HCT116 (cell line): ENCODE results near the gene POMGNT1. TPM values are rescaled to one million over a fixed set of nuclear protein-coding genes. Genes with fewer than 3 reads are reported as not detected.
"Not testable (repeated sequence)": the region's sequence is repeated elsewhere in the genome, so short reads cannot be mapped to it uniquely, and the experiment has no call there.

Experiments
- ATAC-seq: fragments of 200-7000 bp; cut with Tn5 transposase; 2 replicates; pipeline ENCODE4 v1.9.1; 2020; ENCODE audit warnings: mild to moderate bottlenecking, moderate library complexity
- BruUV-seq: library from RNA; stranded (reverse); fragments of 400-500 nt; replicated peaks from 2 replicates; lab custom pipeline; 2021; lab: Mats Ljungman, UMichigan
- CTCF ChIA-PET: fragments of 300-600 bp; sonication (Branson Sonifier 250); formaldehyde crosslinking; loops from one replicate; lab custom pipeline; 2021; ENCODE audit warnings: antibody characterized with exemption; lab: Charles Lee
- POLR2A ChIA-PET: fragments of 300-600, 350-600 bp; sonication (Branson Sonifier 250); formaldehyde crosslinking; loops from one replicate; lab custom pipeline; 2021; ENCODE audit warnings: antibody characterized with exemption; lab: Charles Lee
- RAD21 ChIA-PET, 2 experiments: fragments of 300-600 bp; sonication (Branson Sonifier 250); formaldehyde crosslinking; loops; one replicate each; lab custom pipeline; 2023; ENCODE audit warnings: low total read pairs in 2 of 2; ENCODE audit not compliant: uncharacterized antibody in 2 of 2, unreplicated experiment in 2 of 2, low non-redundant PET in 1 of 2; lab: Charles Lee
- DNase-seq: peaks from one replicate; pipeline ENCODE4 v3.0.0-alpha.2; 2010; ENCODE audit warnings: low read depth, low spot score
- H2AFZ ChIP-seq: fragments of 200-600 bp; shearing (Covaris generic), sonication (generic); 2 replicates; pipeline ENCODE4 v1.6.1; 2017; ENCODE audit warnings: low read depth, mixed run types, mixed read lengths, antibody characterized with exemption, low read length; ENCODE audit not compliant: poor library complexity, severe bottlenecking
- H3K27ac ChIP-seq: 2 replicates; pipeline ENCODE4 v1.5.1; 2012; ENCODE audit warnings: low read depth, low read length
- H3K27me3 ChIP-seq: fragments of 200-600 bp; sonication (generic); 2 replicates; pipeline ENCODE4 v1.6.1; 2016; ENCODE audit warnings: mixed run types, low read length, mixed read lengths; ENCODE audit not compliant: insufficient read depth
- H3K36me3 ChIP-seq, 2 experiments: fragments of 200-500 bp in 1 of 2; fragments of 200-600 bp in 1 of 2; sonication (Bioruptor generic) in 1 of 2; sonication (generic) in 1 of 2; 2 replicates each; pipeline versions ENCODE4 v1.5.1 to v1.6.1; 2014 to 2016; ENCODE audit warnings: low read length in 2 of 2, inconsistent platforms in 1 of 2, mixed read lengths in 1 of 2, mixed run types in 1 of 2; ENCODE audit not compliant: insufficient read depth in 2 of 2, control insufficient read depth in 1 of 2
- H3K4me1 ChIP-seq, 2 experiments: fragments of 200-600 bp in 1 of 2; sonication (generic) in 1 of 2; 2 replicates each; pipeline versions ENCODE4 v1.5.1 to v1.6.1; 2012 to 2017; ENCODE audit warnings: low read length in 2 of 2, inconsistent platforms in 1 of 2, mild to moderate bottlenecking in 1 of 2, mixed read lengths in 1 of 2, mixed run types in 1 of 2, moderate library complexity in 1 of 2; ENCODE audit not compliant: insufficient read depth in 2 of 2, control insufficient read depth in 1 of 2
- H3K4me2 ChIP-seq: fragments of 200-600 bp; sonication (generic); 2 replicates; pipeline ENCODE4 v1.6.1; 2017; ENCODE audit warnings: mixed run types, low read length, mixed read lengths
- H3K4me3 ChIP-seq, 2 experiments: fragments of 200-600 bp in 1 of 2; sonication (generic) in 1 of 2; replicated peaks in 1 of 2; 2 replicates each; pipeline ENCODE4 v1.5.1; 2011 to 2016; ENCODE audit warnings: low read length in 2 of 2, control low read depth in 1 of 2, low read depth in 1 of 2, mild to moderate bottlenecking in 1 of 2, mixed read lengths in 1 of 2, mixed run types in 1 of 2
- H3K79me2 ChIP-seq: fragments of 200-600 bp; sonication (generic); 2 replicates; pipeline ENCODE4 v1.6.1; 2017; ENCODE audit warnings: mild to moderate bottlenecking, mixed run types, low read length, moderate library complexity, mixed read lengths; ENCODE audit not compliant: insufficient read depth
- H3K9ac ChIP-seq: fragments of 200-600 bp; sonication (generic); 2 replicates; pipeline ENCODE4 v1.6.1; 2016; ENCODE audit warnings: low read length, mixed read lengths
- H3K9me2 ChIP-seq: fragments of 200-600 bp; sonication (generic), shearing (Covaris generic); 2 replicates; pipeline ENCODE4 v1.6.1; 2017; ENCODE audit warnings: mixed run types, mild to moderate bottlenecking, moderate library complexity; ENCODE audit not compliant: insufficient read depth
- H3K9me3 ChIP-seq, 2 experiments: fragments of 200-500 bp in 1 of 2; fragments of 200-600 bp in 1 of 2; sonication (Bioruptor generic) in 1 of 2; sonication (generic) in 1 of 2; 2 replicates each; pipeline ENCODE4 v1.6.1; 2014 to 2017; ENCODE audit warnings: low read length in 2 of 2, mixed read lengths in 2 of 2, inconsistent platforms in 1 of 2, low read depth in 1 of 2, mild to moderate bottlenecking in 1 of 2, mixed run types in 1 of 2, moderate library complexity in 1 of 2; ENCODE audit not compliant: control insufficient read depth in 1 of 2, insufficient read depth in 1 of 2
- H4K20me1 ChIP-seq: fragments of 200-600 bp; sonication (generic), shearing (Covaris generic); 2 replicates; pipeline ENCODE4 v1.6.1; 2017; ENCODE audit warnings: mixed run types, mild to moderate bottlenecking, moderate library complexity; ENCODE audit not compliant: insufficient read depth
- CBX3 ChIP-seq: IDR thresholded peaks from 2 replicates; pipeline ENCODE4 v1.6.1; 2012; ENCODE audit warnings: low read depth
- CEBPB ChIP-seq: IDR thresholded peaks from 2 replicates; pipeline ENCODE4 v1.6.1; 2012; ENCODE audit warnings: low read depth
- EZH2phosphoT487 ChIP-seq: fragments of 200-600 bp; IDR thresholded peaks from 2 replicates; pipeline ENCODE4 v1.6.1; 2018; ENCODE audit warnings: antibody characterized with exemption, borderline replicate concordance
- FOSL1 ChIP-seq: IDR thresholded peaks from 2 replicates; pipeline ENCODE4 v1.6.1; 2012; ENCODE audit warnings: low read depth
- JUND ChIP-seq: IDR thresholded peaks from 2 replicates; pipeline ENCODE4 v1.6.1; 2012
- MAX ChIP-seq: IDR thresholded peaks from 2 replicates; pipeline ENCODE4 v1.6.1; 2012
- POLR2A ChIP-seq: IDR thresholded peaks from 2 replicates; pipeline ENCODE4 v1.7.0; 2011; ENCODE audit warnings: borderline replicate concordance; ENCODE audit not compliant: insufficient read depth, insufficient read length; ENCODE audit errors: extremely low read depth
- POLR2AphosphoS5 ChIP-seq: IDR thresholded peaks from 2 replicates; pipeline ENCODE4 v1.6.1; 2011; ENCODE audit warnings: mild to moderate bottlenecking, low read depth, low read length, moderate library complexity
- RAD21 ChIP-seq: IDR thresholded peaks from 2 replicates; pipeline ENCODE4 v1.6.1; 2012; ENCODE audit warnings: low read depth, mild to moderate bottlenecking
- SIN3A ChIP-seq: IDR thresholded peaks from 2 replicates; pipeline ENCODE4 v1.6.1; 2012; ENCODE audit warnings: low read depth
- SP1 ChIP-seq: IDR thresholded peaks from 2 replicates; pipeline ENCODE4 v1.6.1; 2012; ENCODE audit warnings: low read depth
- ZFX ChIP-seq: fragments of 450-650 bp; IDR thresholded peaks from 2 replicates; pipeline ENCODE4 v1.6.1; 2017
- ZNF274 ChIP-seq: fragments of 200-500 bp; sonication (Bioruptor generic); IDR thresholded peaks from 2 replicates; pipeline ENCODE4 v1.6.1; 2014; ENCODE audit warnings: mild to moderate bottlenecking, low read depth, low read length, inconsistent platforms
- intact Hi-C: fragments of 100-400 bp; cut with micrococcal nuclease; formaldehyde crosslinking; loops from 2 replicates; pipeline ENCODE4 v1.10.0; 2022
- total RNA-seq: library from RNA; stranded (reverse); gene quantifications from one replicate; pipeline ENCODE4 v1.2.1, GENCODE V29; 2021; ENCODE audit not compliant: unreplicated experiment
- TF ChIP-seq, protein P1 (sequence below): IDR thresholded peaks from 2 replicates; pipeline ENCODE4 v1.6.1; 2011; ENCODE audit warnings: mild to moderate bottlenecking, low read length, moderate library complexity; ENCODE audit not compliant: insufficient replicate concordance; ENCODE audit errors: extremely low read depth

POMGNT1 gene
- total RNA-seq, 1 experiment from 2014 or later: 97.7 TPM

- TF ChIP-seq ZNF274: no peak
- TF ChIP-seq RAD21: no peak
- peak; percentile 41 for TF ChIP-seq POLR2A
- TF ChIP-seq CBX3: peak; percentile 81
- no peak for TF ChIP-seq JUND
- TF ChIP-seq SP1: peak; percentile 100
- TF ChIP-seq CEBPB: no peak
- TF ChIP-seq EZH2phosphoT487: no peak
- peak; percentile 99 for TF ChIP-seq SIN3A
- TF ChIP-seq, protein P1, sequence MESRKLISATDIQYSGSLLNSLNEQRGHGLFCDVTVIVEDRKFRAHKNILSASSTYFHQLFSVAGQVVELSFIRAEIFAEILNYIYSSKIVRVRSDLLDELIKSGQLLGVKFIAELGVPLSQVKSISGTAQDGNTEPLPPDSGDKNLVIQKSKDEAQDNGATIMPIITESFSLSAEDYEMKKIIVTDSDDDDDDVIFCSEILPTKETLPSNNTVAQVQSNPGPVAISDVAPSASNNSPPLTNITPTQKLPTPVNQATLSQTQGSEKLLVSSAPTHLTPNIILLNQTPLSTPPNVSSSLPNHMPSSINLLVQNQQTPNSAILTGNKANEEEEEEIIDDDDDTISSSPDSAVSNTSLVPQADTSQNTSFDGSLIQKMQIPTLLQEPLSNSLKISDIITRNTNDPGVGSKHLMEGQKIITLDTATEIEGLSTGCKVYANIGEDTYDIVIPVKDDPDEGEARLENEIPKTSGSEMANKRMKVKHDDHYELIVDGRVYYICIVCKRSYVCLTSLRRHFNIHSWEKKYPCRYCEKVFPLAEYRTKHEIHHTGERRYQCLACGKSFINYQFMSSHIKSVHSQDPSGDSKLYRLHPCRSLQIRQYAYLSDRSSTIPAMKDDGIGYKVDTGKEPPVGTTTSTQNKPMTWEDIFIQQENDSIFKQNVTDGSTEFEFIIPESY: peak; percentile 77
Measured at GRCh38 chr1:46247436-46248121, 49.3 kb upstream of the POMGNT1 start, which contains the start of gene RAD54L (continued).

- ChIA-PET POLR2A (interaction anchor here (0.6 to 1.6 kb wide), 8 partner anchors 23 to 1525 kb away, joined by 3 to 11 read pairs (median 6); partner anchors contain the start of genes NSUN4 and PRDX1), CTCF (interaction anchor here (0.7 to 4.7 kb wide), 6 partner anchors 9 to 1192 kb away, joined by 3 to 48 read pairs (median 6); no protein-coding TSS in a partner anchor), RAD21 (interaction anchor here in 1 of 2 experiments (1.0 kb wide), 1 partner anchor 23 kb away, joined by 3 read pairs; no protein-coding TSS in a partner anchor)
- Histone ChIP-seq H3K9ac (peak overlapping the region; percentile 67), H3K4me3 (peak overlapping the region; percentile 51 to 63), H3K9me3 (no peaks in the 10 kb centered on the region), H4K20me1 (no peaks in the 10 kb centered on the region), H3K27ac (peak overlapping the region; percentile 71), H3K9me2 (no peaks in the 10 kb centered on the region), H3K36me3 (peaks cover 2 to 23% of the 10 kb centered on the region in 2 experiments; a peak in 2 of 4 replicates), H3K4me1 (peaks cover 16 to 31% of the 10 kb centered on the region in 2 experiments), H3K27me3 (no peaks in the 10 kb centered on the region), H3K4me2 (peak overlapping the region; percentile 91), H3K79me2 (peaks cover 34% of the 10 kb centered on the region), H2AFZ (peak overlapping the region; percentile 39)
- BruUV-seq: TSS peak; percentile 97
- no peak for DNase-seq
- TF ChIP-seq POLR2AphosphoS5: peak; percentile 56
- TF ChIP-seq CEBPB: no peak
- TF ChIP-seq FOSL1: no peak
- TF ChIP-seq ZFX: peak; percentile 44; the same call in 1 of the 2 replicates
- TF ChIP-seq MAX: peak; percentile 48; the same call in 1 of the 2 replicates
- peak; percentile 79 for ATAC-seq
- intact Hi-C loops: loop anchor here (2.0 kb wide), 1 partner anchor 102 kb away; no protein-coding TSS in a partner anchor
Measured at GRCh38 chr1:46246548-46247435, 48.6 kb upstream of the POMGNT1 start.

- BruUV-seq, H4K20me1 ChIP-seq, ATAC-seq, H3K27me3 ChIP-seq, H3K9me3 ChIP-seq, H3K9ac ChIP-seq, RAD21 ChIA-PET, H2AFZ ChIP-seq, DNase-seq, H3K9me2 ChIP-seq: not testable (repeated sequence)
- Histone ChIP-seq H3K27ac (peak overlapping the region; percentile 71; the same call in 1 of the 2 replicates), H3K36me3 (peaks cover 2 to 17% of the 10 kb centered on the region in 2 experiments; a peak in 2 of 4 replicates), H3K4me2 (peak overlapping the region; percentile 91), H3K4me1 (peaks cover 16 to 31% of the 10 kb centered on the region in 2 experiments), H3K79me2 (peaks cover 28% of the 10 kb centered on the region), H3K4me3 (peak overlapping the region in 1 of 2 experiments; percentile 63; a peak in 2 of 4 replicates)
- CTCF ChIA-PET: interaction anchor here (1.7 to 4.7 kb wide), 3 partner anchors 12 to 102 kb away, joined by 7 to 48 read pairs (median 8); no protein-coding TSS in a partner anchor
- intact Hi-C loops: loop anchor here (2.0 kb wide), 1 partner anchor 103 kb away; no protein-coding TSS in a partner anchor
- POLR2A ChIA-PET: interaction anchor here (1.6 kb wide), 2 partner anchors 23 to 94 kb away, joined by 6 to 11 read pairs; partner anchors contain the start of gene NSUN4
Measured at GRCh38 chr1:46246136-46246535, 47.9 kb upstream of the POMGNT1 start.
